Measurements from ENCODE around the gene AGAP2. TPM values are rescaled to one million over a fixed set of nuclear protein-coding genes. Genes with fewer than 3 reads are reported as not detected.
A peak's percentile ranks its signal among the peaks of the same experiment; 100 is the strongest.

AGAP2 gene
- total and polyA plus RNA-seq, 2 of the 8 experiments (the other 6 are each of a cell fraction or from before 2014, with no cell fraction given), result 1.5 TPM

GRCh38 chr12:57745485-57745881, 6.9 kb upstream of the AGAP2 start:
- Histone ChIP-seq H3K14ac (ENCODE audit: insufficient read length) (no peak overlapping the region), H3K23ac (ENCODE audit: insufficient read length) (no peak overlapping the region), H3K4me3 (ENCODE audit: extremely low read depth in 1 of 4, insufficient read depth in 2 of 4, low read depth in 3 of 4, low read length in 4 of 4) (peak overlapping the region; percentile 66 to 85 (median 74)), H3K27me3 (replicated peaks in 1 of 4; ENCODE audit: control insufficient read depth in 3 of 4, extremely low read depth in 1 of 4, insufficient read depth in 3 of 4, low read length in 3 of 4) (peaks cover 3 to 15% (median 12%) of the 10 kb centered on the region in 4 experiments), H4K8ac (ENCODE audit: extremely low read depth, insufficient read depth, low read length) (no peak overlapping the region), H4K20me1 (replicated peaks in 1 of 2; ENCODE audit: control insufficient read depth in 1 of 2, insufficient read depth in 2 of 2, low read length in 2 of 2) (peaks cover 0 to 2% of the 10 kb centered on the region in 2 experiments), H3K27ac (ENCODE audit: low read depth, low read length) (peak overlapping the region; percentile 41; the same call in 1 of the 2 replicates), H3K9ac (replicated peaks in 1 of 4; ENCODE audit: extremely low read depth in 1 of 4, low read depth in 3 of 4, low read length in 3 of 4) (peak overlapping the region in 3 of 4 experiments; percentile 41 to 86 (median 83); a peak in 6 of 7 replicates), H2BK5ac (ENCODE audit: low read depth, low read length) (peak overlapping the region; percentile 76; the same call in 1 of the 2 replicates), H3K4me2 (ENCODE audit: insufficient read depth in 1 of 2, low read depth in 2 of 2, low read length in 2 of 2) (peak overlapping the region; percentile 91 to 97), H4K5ac (ENCODE audit: insufficient read length, low read depth, low read length) (peak overlapping the region; percentile 47), H2BK12ac (ENCODE audit: low read depth, low read length) (peak overlapping the region; percentile 21; the same call in 1 of the 2 replicates), H2BK15ac (ENCODE audit: low read length) (peak overlapping the region; percentile 53; the same call in 1 of the 2 replicates), H2BK20ac (ENCODE audit: low read length) (no peak overlapping the region), H2BK120ac (replicated peaks; ENCODE audit: low read depth, low read length) (peak overlapping the region; percentile 39), H3K4ac (replicated peaks; ENCODE audit: insufficient read length, low read depth, low read length) (peak overlapping the region; percentile 57), H2AK5ac (ENCODE audit: low read depth, low read length) (0 out of 2 replicates have a peak overlapping the region, but pooled peaks have one; percentile 27), H3K4me1 (replicated peaks in 1 of 4; ENCODE audit: control insufficient read depth in 3 of 4, insufficient read depth in 4 of 4, low read length in 3 of 4) (peaks cover 0 to 5% (median 4%) of the 10 kb centered on the region in 4 experiments; a peak in 4 of 7 replicates), H3K79me1 (ENCODE audit: low read depth, low read length) (peaks cover 9% of the 10 kb centered on the region), H3K9me3 (ENCODE audit: insufficient read depth in 2 of 2, low read depth in 1 of 2, low read length in 1 of 2) (no peaks in the 10 kb centered on the region), H4K91ac (replicated peaks; ENCODE audit: insufficient read length, low read length) (peak overlapping the region; percentile 56), H3K79me2 (ENCODE audit: control insufficient read depth in 1 of 2, insufficient read depth in 2 of 2, low read length in 2 of 2) (peaks cover under 1 to 4% of the 10 kb centered on the region in 2 experiments; a peak in 3 of 4 replicates), H2AFZ (ENCODE audit: low read length) (no peak overlapping the region), H3K18ac (ENCODE audit: extremely low read depth, low read length) (peak overlapping the region; percentile 83; the same call in 1 of the 2 replicates), H3K56ac (replicated peaks; ENCODE audit: insufficient read length, low read depth, low read length) (no peak overlapping the region), H3K23me2 (ENCODE audit: low read depth, low read length) (peaks cover 4% of the 10 kb centered on the region), H3K36me3 (ENCODE audit: control insufficient read depth in 2 of 4, insufficient read depth in 4 of 4, low read length in 3 of 4) (peaks cover 19 to 43% (median 32%) of the 10 kb centered on the region in 4 experiments)
- FAIRE-seq (no peak), DNase-seq (ENCODE audit: low read depth in 1 of 2, low spot score in 2 of 2) (no peak)
- 54% methylated on average over 8 of the region's 8 CpGs; no CpG with 5 or more reads in 1 of the 2 experiments for WGBS, 2 experiments (ENCODE audit: extremely low coverage in 1 of 2, insufficient coverage in 1 of 2, insufficient read length in 1 of 2, insufficient replicate concordance in 2 of 2, low coverage in 1 of 2, low lambda C conversion rate in 2 of 2, missing lambda C conversion rate in 1 of 2)
- ChIA-PET POLR2A (ENCODE audit: partially characterized antibody) (interaction anchor here (0.7 to 4.4 kb wide), 26 partner anchors 9 to 198 kb away, joined by 3 to 35 read pairs (median 4); partner anchors contain the start of genes ARHGEF25, CYP27B1, DCTN2 and EEF1AKMT3), CTCF (ENCODE audit: partially characterized antibody) (interaction anchor here (1.0 to 2.0 kb wide), 7 partner anchors 8 to 37 kb away, joined by 4 to 7 read pairs (median 5); partner anchors contain the start of gene TSFM)
- TF ChIP-seq BRCA1 (IDR thresholded peaks at IDR 0.05; ENCODE audit: low read depth, low read length), result no peak
- no peak for TF ChIP-seq BCL11A (IDR thresholded peaks at IDR 0.05; ENCODE audit: low read depth in 2 of 2, low read length in 2 of 2)
- no peak for TF ChIP-seq HDAC6 (IDR thresholded peaks at IDR 0.05; ENCODE audit: low read depth, low read length)
- no peak for TF ChIP-seq GTF2F1 (IDR thresholded peaks at IDR 0.05; ENCODE audit: borderline replicate concordance, low read depth, low read length)
- no peak for TF ChIP-seq SIRT6 (IDR thresholded peaks at IDR 0.05; ENCODE audit: low read length)
- TF ChIP-seq POLR2A (IDR thresholded peaks at IDR 0.05; ENCODE audit: control extremely low read depth in 1 of 2, low read depth in 2 of 2, low read length in 2 of 2), result peak in 1 of 2 experiments; percentile 69; a peak in 1 of 3 replicates
- TF ChIP-seq CTCF (IDR thresholded peaks at IDR 0.05; ENCODE audit: control extremely low read depth in 1 of 3, insufficient read depth in 1 of 3, low read depth in 1 of 3, low read length in 3 of 3), result no peak
- no peak for TF ChIP-seq E2F6 (IDR thresholded peaks at IDR 0.05)
